Astrocyte (in vitro differentiated cells and primary cell): ENCODE data around the gene MORN3. TPM values are rescaled to one million over a fixed set of nuclear protein-coding genes. Genes with fewer than 3 reads are reported as not detected.

Experiments used
- DNase-seq: peaks from one replicate; pipeline ENCODE4 v3.0.0-alpha.2; 2010; ENCODE audit warnings: low read depth
- FAIRE-seq: peaks from 2 replicates; lab custom pipeline; 2011; peaks lifted over from hg19 to GRCh38; lab: Jason Lieb, UNC
- H2AFZ ChIP-seq: 2 replicates; pipeline ENCODE4 v1.6.0; 2012; ENCODE audit warnings: low read depth, low read length, inconsistent platforms
- H3K27ac ChIP-seq: 2 replicates; pipeline ENCODE4 v1.5.1; 2011; ENCODE audit warnings: low read depth, low read length, inconsistent platforms
- H3K27me3 ChIP-seq: 2 replicates; pipeline ENCODE4 v1.6.0; 2011; ENCODE audit warnings: low read length, inconsistent platforms; ENCODE audit not compliant: insufficient read depth
- H3K36me3 ChIP-seq: 2 replicates; pipeline ENCODE4 v1.5.1; 2011; ENCODE audit warnings: low read length, inconsistent platforms; ENCODE audit not compliant: insufficient read depth
- H3K4me1 ChIP-seq: 2 replicates; pipeline ENCODE4 v1.5.1; 2011; ENCODE audit warnings: low read length, inconsistent platforms; ENCODE audit not compliant: insufficient read depth
- H3K4me2 ChIP-seq: 2 replicates; pipeline ENCODE4 v1.6.0; 2012; ENCODE audit warnings: low read length, inconsistent platforms
- H3K4me3 ChIP-seq: 2 replicates; pipeline ENCODE4 v1.5.1; 2011; ENCODE audit warnings: low read depth, mild to moderate bottlenecking, low read length, inconsistent platforms; ENCODE audit not compliant: insufficient read depth
- H3K79me2 ChIP-seq: 2 replicates; pipeline ENCODE4 v1.6.0; 2012; ENCODE audit warnings: mild to moderate bottlenecking, low read length, inconsistent platforms; ENCODE audit not compliant: insufficient read depth
- H3K9ac ChIP-seq: 2 replicates; pipeline ENCODE4 v1.6.0; 2012; ENCODE audit warnings: mild to moderate bottlenecking, low read length, inconsistent platforms
- H3K9me3 ChIP-seq: 2 replicates; pipeline ENCODE4 v1.5.1; 2012; ENCODE audit warnings: low read depth, mild to moderate bottlenecking, low read length, inconsistent platforms; ENCODE audit not compliant: insufficient read depth
- H4K20me1 ChIP-seq: 2 replicates; pipeline ENCODE4 v1.6.0; 2012; ENCODE audit warnings: low read length, inconsistent platforms; ENCODE audit not compliant: insufficient read depth
- H3K27ac Mint-ChIP-seq: one replicate; pipeline ENCODE4 v1.8.0; 2021; ENCODE audit warnings: mild to moderate bottlenecking, mixed read lengths; ENCODE audit not compliant: unreplicated experiment
- H3K27me3 Mint-ChIP-seq: one replicate; pipeline ENCODE4 v1.8.0; 2021; ENCODE audit warnings: low read depth, mixed read lengths; ENCODE audit not compliant: unreplicated experiment
- H3K36me3 Mint-ChIP-seq: one replicate; pipeline ENCODE4 v1.8.0; 2021; ENCODE audit warnings: low read depth, mixed read lengths; ENCODE audit not compliant: unreplicated experiment
- H3K4me1 Mint-ChIP-seq: one replicate; pipeline ENCODE4 v1.8.0; 2021; ENCODE audit warnings: low read depth, mixed read lengths; ENCODE audit not compliant: unreplicated experiment
- H3K4me3 Mint-ChIP-seq: one replicate; pipeline ENCODE4 v1.8.0; 2021; ENCODE audit warnings: mild to moderate bottlenecking, moderate library complexity, mixed read lengths; ENCODE audit not compliant: unreplicated experiment
- H3K9me3 Mint-ChIP-seq: one replicate; pipeline ENCODE4 v1.8.0; 2021; ENCODE audit warnings: mild to moderate bottlenecking, mixed read lengths; ENCODE audit not compliant: unreplicated experiment
- EZH2 ChIP-seq: IDR thresholded peaks from 2 replicates; pipeline ENCODE4 v1.6.1; 2012; ENCODE audit warnings: mild to moderate bottlenecking, low read length, inconsistent platforms; ENCODE audit not compliant: insufficient read depth
- total RNA-seq: library from RNA; stranded (reverse); gene quantifications from 2 replicates; pipeline ENCODE4 v1.2.1, GENCODE V29; 2021
- TF ChIP-seq, protein P1 (sequence below): IDR thresholded peaks from 2 replicates; pipeline ENCODE4 v1.5.1; 2011; ENCODE audit warnings: low read depth, mild to moderate bottlenecking, inconsistent platforms, low read length, moderate library complexity; ENCODE audit not compliant: insufficient read depth

The MORN3 gene
- total RNA-seq, 1 donor from 2014 or later: 0.36 TPM

GRCh38 chr12:121630791-121631355, 38.6 kb downstream of the MORN3 start:
- H3K36me3 ChIP-seq: no peaks in the 10 kb centered on the region
- no peak overlapping the region for H3K4me3 ChIP-seq
- no peak overlapping the region for H3K9ac ChIP-seq
- no peak overlapping the region for H2AFZ ChIP-seq
- no peaks in the 10 kb centered on the region for H3K27me3 ChIP-seq
- Mint-ChIP-seq H3K4me1 (peaks cover 25% of the 10 kb centered on the region), H3K4me3 (no peak overlapping the region), H3K9me3 (no peaks in the 10 kb centered on the region), H3K27me3 (no peaks in the 10 kb centered on the region), H3K27ac (no peak overlapping the region), H3K36me3 (no peaks in the 10 kb centered on the region)
- peaks cover 24% of the 10 kb centered on the region for H4K20me1 ChIP-seq
- H3K27ac ChIP-seq: no peak overlapping the region
- TF ChIP-seq, protein P1, sequence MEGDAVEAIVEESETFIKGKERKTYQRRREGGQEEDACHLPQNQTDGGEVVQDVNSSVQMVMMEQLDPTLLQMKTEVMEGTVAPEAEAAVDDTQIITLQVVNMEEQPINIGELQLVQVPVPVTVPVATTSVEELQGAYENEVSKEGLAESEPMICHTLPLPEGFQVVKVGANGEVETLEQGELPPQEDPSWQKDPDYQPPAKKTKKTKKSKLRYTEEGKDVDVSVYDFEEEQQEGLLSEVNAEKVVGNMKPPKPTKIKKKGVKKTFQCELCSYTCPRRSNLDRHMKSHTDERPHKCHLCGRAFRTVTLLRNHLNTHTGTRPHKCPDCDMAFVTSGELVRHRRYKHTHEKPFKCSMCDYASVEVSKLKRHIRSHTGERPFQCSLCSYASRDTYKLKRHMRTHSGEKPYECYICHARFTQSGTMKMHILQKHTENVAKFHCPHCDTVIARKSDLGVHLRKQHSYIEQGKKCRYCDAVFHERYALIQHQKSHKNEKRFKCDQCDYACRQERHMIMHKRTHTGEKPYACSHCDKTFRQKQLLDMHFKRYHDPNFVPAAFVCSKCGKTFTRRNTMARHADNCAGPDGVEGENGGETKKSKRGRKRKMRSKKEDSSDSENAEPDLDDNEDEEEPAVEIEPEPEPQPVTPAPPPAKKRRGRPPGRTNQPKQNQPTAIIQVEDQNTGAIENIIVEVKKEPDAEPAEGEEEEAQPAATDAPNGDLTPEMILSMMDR: no peak
- TF ChIP-seq EZH2: no peak
- DNase-seq (no peak), FAIRE-seq (no peak)
- peaks cover 24% of the 10 kb centered on the region for H3K4me1 ChIP-seq
- H3K4me2 ChIP-seq: no peak overlapping the region
- no peaks in the 10 kb centered on the region for H3K9me3 ChIP-seq
- peaks cover 51% of the 10 kb centered on the region for H3K79me2 ChIP-seq

GRCh38 chr12:121628536-121628935, 40.9 kb downstream of the MORN3 start:
- no peak overlapping the region for H3K27ac Mint-ChIP-seq
- DNase-seq (no peak), FAIRE-seq (no peak)
- Histone ChIP-seq H2AFZ (no peak overlapping the region), H4K20me1 (peaks cover 24% of the 10 kb centered on the region), H3K27ac (no peak overlapping the region), H3K9ac (peak overlapping the region; percentile 78), H3K4me3 (no peak overlapping the region), H3K9me3 (no peaks in the 10 kb centered on the region), H3K79me2 (peaks cover 51% of the 10 kb centered on the region), H3K27me3 (no peaks in the 10 kb centered on the region), H3K4me1 (peaks cover 24% of the 10 kb centered on the region), H3K4me2 (peak overlapping the region; percentile 92), H3K36me3 (no peaks in the 10 kb centered on the region)
- no peaks in the 10 kb centered on the region for H3K9me3 Mint-ChIP-seq
- H3K27me3 Mint-ChIP-seq: no peaks in the 10 kb centered on the region
- peak overlapping the region; percentile 89 for H3K4me3 Mint-ChIP-seq
- no peak for TF ChIP-seq EZH2
- TF ChIP-seq, protein P1: no peak
- H3K36me3 Mint-ChIP-seq: no peaks in the 10 kb centered on the region
- H3K4me1 Mint-ChIP-seq: peaks cover 23% of the 10 kb centered on the region

DNA sequence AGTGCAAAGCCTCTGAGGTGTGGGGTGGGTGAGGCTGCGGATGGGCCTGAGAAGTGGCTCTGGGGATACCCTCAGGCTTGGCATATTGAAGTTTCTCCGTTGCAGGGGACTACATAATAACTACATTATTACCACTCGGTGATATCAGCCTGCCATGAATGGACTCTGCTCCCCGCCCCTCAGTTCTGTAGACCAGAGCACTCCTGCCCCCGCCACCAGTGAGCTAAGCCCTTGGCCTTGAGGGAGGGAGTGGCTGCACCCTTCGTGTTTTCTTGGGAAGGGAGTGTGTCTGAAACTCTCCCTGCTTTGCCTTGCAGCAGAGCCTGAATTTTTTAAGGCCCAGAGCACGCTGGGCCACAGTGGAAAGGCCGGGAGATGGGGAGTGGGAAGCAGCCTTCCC, 41.4 kb downstream of the MORN3 start:
- peaks cover 21% of the 10 kb centered on the region for H4K20me1 ChIP-seq
- H2AFZ ChIP-seq: no peak overlapping the region
- no peaks in the 10 kb centered on the region for H3K36me3 ChIP-seq
- H3K27me3 ChIP-seq: no peaks in the 10 kb centered on the region
- Mint-ChIP-seq H3K27me3 (no peaks in the 10 kb centered on the region), H3K9me3 (no peaks in the 10 kb centered on the region), H3K4me3 (peak overlapping the region; percentile 89), H3K36me3 (no peaks in the 10 kb centered on the region), H3K4me1 (peaks cover 19% of the 10 kb centered on the region), H3K27ac (peak overlapping the region; percentile 86)
- FAIRE-seq: no peak
- peaks cover 48% of the 10 kb centered on the region for H3K79me2 ChIP-seq
- H3K4me3 ChIP-seq: peak overlapping the region; percentile 71
- peak overlapping the region; percentile 74 for H3K27ac ChIP-seq
- no peak for DNase-seq
- H3K4me2 ChIP-seq: peak overlapping the region; percentile 92
- H3K9me3 ChIP-seq: no peaks in the 10 kb centered on the region
- peak overlapping the region; percentile 78 for H3K9ac ChIP-seq
- no peak for TF ChIP-seq EZH2
- TF ChIP-seq, protein P1: no peak
- peaks cover 24% of the 10 kb centered on the region for H3K4me1 ChIP-seq
